Measurements from ENCODE around the gene GNAI3.

Gene GNAI3

DNA sequence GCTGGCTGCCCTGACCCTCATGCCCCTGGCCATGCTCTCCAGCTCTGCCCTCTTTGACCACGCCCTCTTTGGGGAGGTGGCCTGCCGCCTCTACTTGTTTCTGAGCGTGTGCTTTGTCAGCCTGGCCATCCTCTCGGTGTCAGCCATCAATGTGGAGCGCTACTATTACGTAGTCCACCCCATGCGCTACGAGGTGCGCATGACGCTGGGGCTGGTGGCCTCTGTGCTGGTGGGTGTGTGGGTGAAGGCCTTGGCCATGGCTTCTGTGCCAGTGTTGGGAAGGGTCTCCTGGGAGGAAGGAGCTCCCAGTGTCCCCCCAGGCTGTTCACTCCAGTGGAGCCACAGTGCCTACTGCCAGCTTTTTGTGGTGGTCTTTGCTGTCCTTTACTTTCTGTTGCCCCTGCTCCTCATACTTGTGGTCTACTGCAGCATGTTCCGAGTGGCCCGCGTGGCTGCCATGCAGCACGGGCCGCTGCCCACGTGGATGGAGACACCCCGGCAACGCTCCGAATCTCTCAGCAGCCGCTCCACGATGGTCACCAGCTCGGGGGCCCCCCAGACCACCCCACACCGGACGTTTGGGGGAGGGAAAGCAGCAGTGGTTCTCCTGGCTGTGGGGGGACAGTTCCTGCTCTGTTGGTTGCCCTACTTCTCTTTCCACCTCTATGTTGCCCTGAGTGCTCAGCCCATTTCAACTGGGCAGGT, 5.0 kb upstream of the GNAI3 start:
- no peak for TF ChIP-seq CTCF (IDR thresholded peaks at IDR 0.05; ENCODE audit: low read depth, low read length, missing control alignments)
- no peaks in the 10 kb centered on the region for H3K36me3 ChIP-seq (replicated peaks)
- H3K27me3 ChIP-seq (replicated peaks): no peaks in the 10 kb centered on the region
- in situ Hi-C loops (cut with HindIII; ENCODE audit: low pct_ligation_motif_present, low sequenced_read_pairs): no loop called here
- no peak overlapping the region for H3K4me3 ChIP-seq (ENCODE audit: low read depth, low read length)
- no peak for DNase-seq
- H3K27ac ChIP-seq: no peak overlapping the region

- no peak for DNase-seq
- in situ Hi-C loops (cut with HindIII; ENCODE audit: low pct_ligation_motif_present, low sequenced_read_pairs): no loop called here
- Histone ChIP-seq H3K27me3 (replicated peaks) (no peaks in the 10 kb centered on the region), H3K4me3 (ENCODE audit: low read depth, low read length) (no peak overlapping the region), H3K27ac (no peak overlapping the region), H3K36me3 (replicated peaks) (no peaks in the 10 kb centered on the region)
- no peak for TF ChIP-seq CTCF (IDR thresholded peaks at IDR 0.05; ENCODE audit: low read depth, low read length, missing control alignments)
Measured at GRCh38 chr1:109543988-109544735, 4.3 kb upstream of the GNAI3 start.

- peak; percentile 85 for TF ChIP-seq CTCF (IDR thresholded peaks at IDR 0.05; ENCODE audit: low read depth, low read length, missing control alignments)
- H3K36me3 ChIP-seq (replicated peaks): no peaks in the 10 kb centered on the region
- H3K27me3 ChIP-seq (replicated peaks): no peaks in the 10 kb centered on the region
- DNase-seq: peak; percentile 84
- H3K27ac ChIP-seq: peak overlapping the region; percentile 73
- H3K4me3 ChIP-seq (ENCODE audit: low read depth, low read length): peak overlapping the region; percentile 97
- in situ Hi-C loops (cut with HindIII; ENCODE audit: low pct_ligation_motif_present, low sequenced_read_pairs): no loop called here
Measured at GRCh38 chr1:109546311-109547109, 1.9 kb upstream of the GNAI3 start.

GRCh38 chr1:109547463-109548320, 723 bp upstream of the GNAI3 start:
- TF ChIP-seq CTCF (IDR thresholded peaks at IDR 0.05; ENCODE audit: low read depth, low read length, missing control alignments): no peak
- in situ Hi-C loops (cut with HindIII; ENCODE audit: low pct_ligation_motif_present, low sequenced_read_pairs): no loop called here
- Histone ChIP-seq H3K27ac (peak overlapping the region; percentile 77), H3K36me3 (replicated peaks) (no peaks in the 10 kb centered on the region), H3K4me3 (ENCODE audit: low read depth, low read length) (peak overlapping the region; percentile 97), H3K27me3 (replicated peaks) (no peaks in the 10 kb centered on the region)
- no peak for DNase-seq

- Histone ChIP-seq H3K27ac (no peak overlapping the region), H3K27me3 (replicated peaks) (no peaks in the 10 kb centered on the region), H3K4me3 (ENCODE audit: low read depth, low read length) (no peak overlapping the region), H3K36me3 (replicated peaks) (no peaks in the 10 kb centered on the region)
- no peak for TF ChIP-seq CTCF (IDR thresholded peaks at IDR 0.05; ENCODE audit: low read depth, low read length, missing control alignments)
- in situ Hi-C loops (cut with HindIII; ENCODE audit: low pct_ligation_motif_present, low sequenced_read_pairs): no loop called here
- DNase-seq: no peak
Measured at GRCh38 chr1:109556563-109556962, 8.1 kb downstream of the GNAI3 start.
